Spleen (tissue), 11 donors: ENCODE data around the gene CSTPP1. TPM values are rescaled to one million over a fixed set of nuclear protein-coding genes. Genes with fewer than 3 reads are reported as not detected.

Experiments used
- DNase-seq: peaks from one replicate; pipeline ENCODE4 v3.0.0-alpha.2; 2020
- H3K27ac ChIP-seq, 8 donors: fragments of 200-600 bp; sonication (generic) in 7 of 8; 1 replicate in 4 of 8; 2 replicates in 4 of 8; pipeline versions ENCODE4 v1.5.0 to v1.8.0; 2016 to 2021; ENCODE audit warnings: inconsistent platforms in 4 of 8, mild to moderate bottlenecking in 4 of 8, moderate library complexity in 1 of 8
- H3K27me3 ChIP-seq, 7 donors: fragments of 200-600 bp; sonication (generic) in 6 of 7; replicated peaks in 1 of 7; 1 replicate in 4 of 7; 2 replicates in 3 of 7; pipeline versions ENCODE4 v1.5.0 to v1.8.0; 2016 to 2021; ENCODE audit warnings: inconsistent platforms in 3 of 7, mild to moderate bottlenecking in 1 of 7
- H3K36me3 ChIP-seq, 6 donors: fragments of 200-600 bp; sonication (generic) in 5 of 6; 1 replicate in 4 of 6; 2 replicates in 2 of 6; pipeline versions ENCODE4 v1.5.0 to v1.8.0; 2016 to 2021; ENCODE audit warnings: inconsistent platforms in 2 of 6
- H3K4me1 ChIP-seq, 6 donors: fragments of 200-600 bp; sonication (generic) in 5 of 6; 1 replicate in 3 of 6; 2 replicates in 3 of 6; pipeline versions ENCODE4 v1.5.0 to v1.8.0; 2016 to 2021; ENCODE audit warnings: inconsistent platforms in 3 of 6
- H3K4me3 ChIP-seq, 8 donors: fragments of 200-600 bp; sonication (generic) in 7 of 8; 1 replicate in 4 of 8; 2 replicates in 4 of 8; pipeline versions ENCODE4 v1.5.0 to v1.8.0; 2016 to 2021; ENCODE audit warnings: inconsistent platforms in 4 of 8, mild to moderate bottlenecking in 4 of 8, moderate library complexity in 2 of 8
- H3K9me3 ChIP-seq, 8 donors: fragments of 200-600 bp; sonication (generic) in 7 of 8; 1 replicate in 4 of 8; 2 replicates in 4 of 8; pipeline versions ENCODE4 v1.5.0 to v1.8.0; 2016 to 2021; ENCODE audit warnings: inconsistent platforms in 4 of 8
- CTCF ChIP-seq, 11 experiments: fragments of 200-600 bp in 7 of 11; fragments of 450-650 bp in 4 of 11; sonication (generic) in 4 of 11; IDR thresholded peaks in 8 of 11; conservative IDR thresholded peaks in 3 of 11; 1 replicate in 7 of 11; 2 replicates in 4 of 11; pipeline versions ENCODE4 v1.4.0 to v1.8.0; 2016 to 2021; ENCODE audit warnings: antibody characterized with exemption in 11 of 11, inconsistent platforms in 4 of 11, mild to moderate bottlenecking in 1 of 11
- POLR2A ChIP-seq, 3 donors: fragments of 450-650 bp; IDR thresholded peaks; one replicate each; pipeline ENCODE4 v1.5.1; 2017; ENCODE audit warnings: antibody characterized with exemption in 3 of 3, mild to moderate bottlenecking in 1 of 3
- POLR2AphosphoS5 ChIP-seq, 3 donors: sonication (generic); formaldehyde crosslinking; IDR thresholded peaks; one replicate each; pipeline ENCODE4 v1.5.1; 2017; ENCODE audit warnings: antibody characterized with exemption in 3 of 3
- WGBS, 5 donors: extraction: QIAGEN DNeasy Blood & Tissue Kit in 3 of 5; methylation state at CpG; one replicate each; pipeline versions ENCODE4 v1.1.5 to v1.1.7; 2013 to 2018; 5-methylcytosine and 5-hydroxymethylcytosine counted together
- intact Hi-C: fragments of 100-400 bp; cut with DNase I; formaldehyde crosslinking; loops from one replicate; pipeline ENCODE4 v1.15.0; 2023; ENCODE audit warnings: low total_unique reads
- polyA plus RNA-seq, 3 donors: library from polyadenylated mRNA; stranded (reverse); fragments of 200-250 nt; gene quantifications; one replicate each; pipeline ENCODE4 v1.2.1, GENCODE V29; 2013
- total RNA-seq, 7 donors: library from RNA; depleted of rRNA in 3 of 7; stranded (reverse); fragments of >200 nt in 3 of 7; fragmentation: NEBNext Ultra II Directional in 4 of 7; extraction: Animal tissue kit (Norgen Biotek cat#: 25700) in 4 of 7; gene quantifications; one replicate each; pipeline versions ENCODE4 v1.1.0 to v1.2.1, GENCODE V29; 2016 to 2021
- donor health status: healthy with polysubstance abuse.
- donor health status: DM: no; HTN: no; CAD: no; lungs with moderate emphysema.
- donor health status: DM: no; HTN: no; CAD: no.
- donor health status: Bipolar disorder and iron deficiency.
- donor health status: healthy.
- donor health status: DM: no; HTN: no; CAD: no.
- donor health status: DM: yes; HTN: yes; CAD: no.

CSTPP1 gene
- total and polyA plus RNA-seq, 10 donors: 8.6 to 23.0 (median 14.4) TPM

DNA sequence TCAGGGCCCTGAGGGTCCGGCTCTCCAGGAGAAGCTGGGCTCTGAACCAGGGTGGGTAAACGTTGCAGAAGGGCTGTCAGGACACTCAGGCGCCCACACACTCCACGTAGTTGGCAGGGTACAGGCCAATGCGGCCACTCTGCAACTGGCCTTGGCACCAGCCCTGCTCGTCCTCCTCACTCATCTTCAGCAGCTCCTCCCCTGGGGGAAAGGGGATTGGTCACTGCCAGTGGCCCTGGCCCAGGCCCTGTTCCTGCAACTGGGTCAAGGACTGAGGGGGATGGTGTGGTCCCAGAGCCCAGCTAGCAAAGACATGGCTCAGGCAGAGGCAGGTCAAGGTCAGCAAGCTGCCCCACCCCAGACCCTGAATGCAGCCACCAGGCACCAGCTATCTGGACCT lies 241.3 kb downstream of the CSTPP1 start:
- Histone ChIP-seq H3K27ac (peak overlapping the region; percentile 84 to 100 (median 98)), H3K4me3 (peak overlapping the region in 5 of 8 donors; percentile 76 to 99 (median 98)), H3K36me3 (peaks cover 0 to 43% (median 21%) of the 10 kb centered on the region in 6 donors), H3K4me1 (peaks cover 22 to 61% (median 43%) of the 10 kb centered on the region in 6 donors), H3K9me3 (no peaks in the 10 kb centered on the region), H3K27me3 (peaks cover 0 to 8% (median 0%) of the 10 kb centered on the region in 7 donors)
- intact Hi-C loops: no loop called here
- DNase-seq: peak; percentile 89
- 51 to 60% (median 59%) methylated on average over 4 to 6 of the region's 6 CpGs for WGBS, 5 donors
- TF ChIP-seq POLR2A (IDR thresholded peaks at IDR 0.05) (no peak), CTCF (IDR thresholded peaks at IDR 0.05 in 8 of 11, conservative IDR thresholded peaks at IDR 0.05 in 3 of 11) (no peak), POLR2AphosphoS5 (IDR thresholded peaks at IDR 0.05) (no peak)

DNA sequence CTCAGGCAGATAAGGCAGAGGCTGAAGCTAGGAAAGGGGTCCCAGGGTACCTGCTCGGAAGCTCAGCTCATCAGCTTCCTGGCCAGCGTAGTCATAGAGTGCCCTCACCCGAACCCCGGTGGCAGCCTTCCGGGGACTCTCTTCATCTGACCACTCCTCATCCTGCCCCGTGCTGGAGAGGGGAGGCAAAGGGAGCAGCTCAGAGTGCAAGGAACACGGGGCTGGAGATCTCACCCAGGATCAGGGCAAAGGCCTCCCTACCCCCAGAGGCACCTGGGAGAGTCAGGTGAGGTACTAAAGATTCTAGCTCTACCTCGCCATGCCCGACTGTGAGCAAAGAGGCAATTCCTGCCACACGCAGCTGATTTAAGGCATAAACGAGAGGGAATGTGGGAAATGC lies 241.8 kb downstream of the CSTPP1 start:
- peaks cover 0 to 38% (median 16%) of the 10 kb centered on the region in 6 donors for H3K36me3 ChIP-seq
- DNase-seq: peak; percentile 79
- 83 to 93% (median 92%) methylated on average over 7 to 11 of the region's 11 CpGs for WGBS, 5 donors
- TF ChIP-seq POLR2A (IDR thresholded peaks at IDR 0.05) (no peak), CTCF (IDR thresholded peaks at IDR 0.05 in 8 of 11, conservative IDR thresholded peaks at IDR 0.05 in 3 of 11) (no peak), POLR2AphosphoS5 (IDR thresholded peaks at IDR 0.05) (no peak)
- intact Hi-C loops: no loop called here
- H3K4me1 ChIP-seq: peaks cover 22 to 56% (median 38%) of the 10 kb centered on the region in 6 donors
- H3K9me3 ChIP-seq: no peaks in the 10 kb centered on the region
- H3K27ac ChIP-seq: peak overlapping the region in 7 of 8 donors; percentile 84 to 100 (median 98)
- H3K27me3 ChIP-seq: peaks cover 0 to 12% (median 0%) of the 10 kb centered on the region in 7 donors
- no peak overlapping the region for H3K4me3 ChIP-seq

- TF ChIP-seq POLR2A (IDR thresholded peaks at IDR 0.05): no peak
- Histone ChIP-seq H3K4me1 (peaks cover 22 to 49% (median 34%) of the 10 kb centered on the region in 6 donors), H3K9me3 (no peaks in the 10 kb centered on the region), H3K27me3 (peaks cover 0 to 19% (median 0%) of the 10 kb centered on the region in 7 donors), H3K36me3 (peaks cover 0 to 31% (median 10%) of the 10 kb centered on the region in 6 donors), H3K27ac (peak overlapping the region in 6 of 8 donors; percentile 96 to 100 (median 98)), H3K4me3 (no peak overlapping the region)
- intact Hi-C loops: no loop called here
- DNase-seq: peak; percentile 82
- 92 to 96% (median 94%) methylated on average over 22 to 23 of the region's 23 CpGs for WGBS, 5 donors
Observed at GRCh38 chr11:47178737-47179654, 242.4 kb downstream of the CSTPP1 start.

DNA sequence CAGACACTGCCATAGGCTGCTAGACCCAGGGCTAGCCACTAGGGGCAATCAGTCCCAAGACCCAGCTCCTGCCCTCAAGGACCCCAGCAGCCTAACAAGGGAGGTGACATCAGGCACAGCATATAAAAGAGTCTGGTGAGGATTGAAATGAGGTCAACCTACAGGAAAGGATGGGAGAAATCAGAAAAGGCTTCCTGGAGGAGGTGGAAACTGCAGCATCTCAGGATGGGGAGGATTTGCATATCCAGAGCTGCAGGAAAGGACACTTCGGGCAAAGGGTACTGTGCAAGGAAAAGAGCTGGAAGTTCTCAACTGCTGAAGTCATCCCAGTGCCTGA lies 243.1 kb downstream of the CSTPP1 start:
- Histone ChIP-seq H3K27me3 (peaks cover 0 to 25% (median 3%) of the 10 kb centered on the region in 7 donors), H3K36me3 (peaks cover 0 to 27% (median 7%) of the 10 kb centered on the region in 6 donors), H3K27ac (no peak overlapping the region), H3K4me1 (peaks cover 22 to 49% (median 34%) of the 10 kb centered on the region in 6 donors), H3K4me3 (no peak overlapping the region), H3K9me3 (no peaks in the 10 kb centered on the region)
- DNase-seq: no peak
- intact Hi-C loops: no loop called here
- TF ChIP-seq POLR2AphosphoS5 (IDR thresholded peaks at IDR 0.05) (no peak), CTCF (IDR thresholded peaks at IDR 0.05 in 8 of 11, conservative IDR thresholded peaks at IDR 0.05 in 3 of 11) (peak; percentile 10 to 71 (median 47)), POLR2A (IDR thresholded peaks at IDR 0.05) (no peak)
- WGBS, 5 donors: 91 to 100% (median 93%) methylated on average over 1 of the region's 1 CpG
